BLaER1 (cell line): ENCODE measurements around the gene KRTAP12-3.
"Not testable (repeated sequence)": the region's sequence is repeated elsewhere in the genome, so short reads cannot be mapped to it uniquely, and the experiment has no call there.

ENCODE experiments used
- H3K27ac ChIP-seq: shearing (Covaris generic); formaldehyde crosslinking; 2 replicates; pipeline ENCODE4 v1.8.1; 2022
- H3K27me3 ChIP-seq: shearing (Covaris generic); formaldehyde crosslinking; 2 replicates; pipeline ENCODE4 v1.8.1; 2022
- H3K36me3 ChIP-seq: shearing (Covaris generic); formaldehyde crosslinking; 2 replicates; pipeline ENCODE4 v1.8.1; 2022
- H3K4me1 ChIP-seq: shearing (Covaris generic); formaldehyde crosslinking; 2 replicates; pipeline ENCODE4 v1.8.1; 2022
- H3K4me2 ChIP-seq: shearing (Covaris generic); formaldehyde crosslinking; 2 replicates; pipeline ENCODE4 v1.8.1; 2022
- H3K4me3 ChIP-seq: shearing (Covaris generic); formaldehyde crosslinking; 2 replicates; pipeline ENCODE4 v1.8.1; 2022
- H3K9ac ChIP-seq: shearing (Covaris generic); formaldehyde crosslinking; 2 replicates; pipeline ENCODE4 v1.8.1; 2022
- H3K9me3 ChIP-seq: shearing (Covaris generic); formaldehyde crosslinking; 2 replicates; pipeline ENCODE4 v1.8.1; 2022
- H4K20me1 ChIP-seq: shearing (Covaris generic); formaldehyde crosslinking; 2 replicates; pipeline ENCODE4 v1.8.1; 2022
- Cebpa-rat ChIP-seq: shearing (Covaris generic); IDR thresholded peaks from 2 replicates; pipeline ENCODE4 v1.8.1; 2022

The KRTAP12-3 gene

GRCh38 chr21:44626673-44627143 is 31.0 kb upstream of the KRTAP12-3 start, which contains the start of gene KRTAP10-9:
Gene KRTAP10-9 (plus strand): TSS chr21:44627093. CDS start chr21:44627172, 79 bp downstream.
- Histone ChIP-seq H3K36me3 (no peaks in the 10 kb centered on the region), H3K27ac (no peak within 1 kb of the TSS), H3K27me3 (no peaks in the 10 kb centered on the region), H3K4me3 (no peak within 1 kb of the TSS), H3K4me2 (no peak within 1 kb of the TSS; the same call in 1 of the 2 replicates), H3K9ac (no peak within 1 kb of the TSS), H4K20me1 (no peaks in the 10 kb centered on the region), H3K4me1 (peaks cover 23% of the 10 kb centered on the region), H3K9me3 (peaks cover 58% of the 10 kb centered on the region)
- TF ChIP-seq Cebpa-rat = no peak

GRCh38 chr21:44627181-44627822 is 30.4 kb upstream of the KRTAP12-3 start:
- H4K20me1 ChIP-seq, H3K9ac ChIP-seq, H3K4me3 ChIP-seq, H3K36me3 ChIP-seq, H3K4me2 ChIP-seq, H3K27me3 ChIP-seq, H3K27ac ChIP-seq: not testable (repeated sequence)
- peaks cover 64% of the 10 kb centered on the region for H3K9me3 ChIP-seq
- peaks cover 23% of the 10 kb centered on the region for H3K4me1 ChIP-seq

GRCh38 chr21:44627831-44628233 is 29.9 kb upstream of the KRTAP12-3 start:
- H3K27ac ChIP-seq, H3K4me2 ChIP-seq, H3K36me3 ChIP-seq, H3K9ac ChIP-seq, H4K20me1 ChIP-seq, H3K27me3 ChIP-seq, H3K4me3 ChIP-seq: not testable (repeated sequence)
- Histone ChIP-seq H3K9me3 (peaks cover 64% of the 10 kb centered on the region), H3K4me1 (peaks cover 23% of the 10 kb centered on the region)

GRCh38 chr21:44628707-44629391 is 28.9 kb upstream of the KRTAP12-3 start:
- no peak overlapping the region for H3K27ac ChIP-seq
- H3K4me1 ChIP-seq = peaks cover 23% of the 10 kb centered on the region
- H3K27me3 ChIP-seq = no peaks in the 10 kb centered on the region
- H3K36me3 ChIP-seq = no peaks in the 10 kb centered on the region
- no peak for TF ChIP-seq Cebpa-rat
- H3K9me3 ChIP-seq = peaks cover 53% of the 10 kb centered on the region
- H3K9ac ChIP-seq = no peak overlapping the region
- no peaks in the 10 kb centered on the region for H4K20me1 ChIP-seq
- no peak overlapping the region for H3K4me2 ChIP-seq
- H3K4me3 ChIP-seq = no peak overlapping the region

- no peak for TF ChIP-seq Cebpa-rat
- Histone ChIP-seq H3K4me3 (no peak overlapping the region), H3K36me3 (no peaks in the 10 kb centered on the region), H3K4me2 (peak overlapping the region; percentile 42), H3K4me1 (peaks cover 23% of the 10 kb centered on the region), H3K9ac (no peak overlapping the region), H3K9me3 (peaks cover 38% of the 10 kb centered on the region), H4K20me1 (no peaks in the 10 kb centered on the region), H3K27ac (no peak overlapping the region), H3K27me3 (no peaks in the 10 kb centered on the region)
Observed at GRCh38 chr21:44630440-44630839, 27.3 kb upstream of the KRTAP12-3 start.

- no peak for TF ChIP-seq Cebpa-rat
- Histone ChIP-seq H4K20me1 (no peaks in the 10 kb centered on the region), H3K4me1 (peaks cover 18% of the 10 kb centered on the region), H3K4me2 (no peak overlapping the region), H3K9me3 (peaks cover 35% of the 10 kb centered on the region), H3K27ac (no peak overlapping the region), H3K27me3 (no peaks in the 10 kb centered on the region), H3K36me3 (no peaks in the 10 kb centered on the region), H3K9ac (no peak overlapping the region), H3K4me3 (no peak overlapping the region)
Observed at GRCh38 chr21:44632067-44632466, 25.7 kb upstream of the KRTAP12-3 start.

- no peak overlapping the region for H3K9ac ChIP-seq
- H3K27me3 ChIP-seq = no peaks in the 10 kb centered on the region
Observed at GRCh38 chr21:44636209-44637017, 21.3 kb upstream of the KRTAP12-3 start.

GRCh38 chr21:44637018-44637850 is 20.5 kb upstream of the KRTAP12-3 start, which contains the start of gene KRTAP10-10:
Gene KRTAP10-10 (plus strand): TSS chr21:44637356. CDS start chr21:44637418, 62 bp downstream.
- no peak within 1 kb of the TSS for H3K9ac ChIP-seq
- TF ChIP-seq Cebpa-rat = no peak
- no peak within 1 kb of the TSS for H3K4me3 ChIP-seq
- no peaks in the 10 kb centered on the region for H3K36me3 ChIP-seq
- H3K9me3 ChIP-seq = peaks cover 20% of the 10 kb centered on the region
- H3K4me2 ChIP-seq = no peak within 1 kb of the TSS
- no peaks in the 10 kb centered on the region for H3K4me1 ChIP-seq
- no peak within 1 kb of the TSS for H3K27ac ChIP-seq
- H4K20me1 ChIP-seq = no peaks in the 10 kb centered on the region
- H3K27me3 ChIP-seq = no peaks in the 10 kb centered on the region

More at GRCh38 chr21:44636209-44637017, 21.3 kb upstream of the KRTAP12-3 start:
- no peak for TF ChIP-seq Cebpa-rat
- no peaks in the 10 kb centered on the region for H4K20me1 ChIP-seq
- H3K4me2 ChIP-seq = no peak overlapping the region
- peaks cover 24% of the 10 kb centered on the region for H3K9me3 ChIP-seq
- no peaks in the 10 kb centered on the region for H3K36me3 ChIP-seq
- no peaks in the 10 kb centered on the region for H3K4me1 ChIP-seq
- H3K4me3 ChIP-seq = no peak overlapping the region
- no peak overlapping the region for H3K27ac ChIP-seq

GRCh38 chr21:44637851-44638348 is 19.8 kb upstream of the KRTAP12-3 start:
- H3K27me3 ChIP-seq, H3K4me1 ChIP-seq, H3K9ac ChIP-seq, H4K20me1 ChIP-seq, H3K4me3 ChIP-seq, H3K27ac ChIP-seq, H3K36me3 ChIP-seq, H3K4me2 ChIP-seq: not testable (repeated sequence)
- H3K9me3 ChIP-seq = peaks cover 22% of the 10 kb centered on the region

- H3K27ac ChIP-seq, H4K20me1 ChIP-seq, H3K4me2 ChIP-seq, H3K9ac ChIP-seq, H3K27me3 ChIP-seq, H3K4me3 ChIP-seq, H3K4me1 ChIP-seq, H3K36me3 ChIP-seq: not testable (repeated sequence)
- peaks cover 29% of the 10 kb centered on the region for H3K9me3 ChIP-seq
Observed at GRCh38 chr21:44638506-44639330, 19.0 kb upstream of the KRTAP12-3 start.
